GM06990 (cell line): ENCODE measurements around the gene HES5.
A peak's percentile ranks its signal among the peaks of the same experiment; 100 is the strongest.

ENCODE experiments used
- DNase-seq: peaks from one replicate; pipeline ENCODE4 v3.0.0-alpha.2; 2011; ENCODE audit not compliant: insufficient read length; ENCODE audit errors: extremely low read depth
- H3K27me3 ChIP-seq: replicated peaks from 2 replicates; pipeline ENCODE4 v1.6.0; 2011; ENCODE audit warnings: low read length; ENCODE audit not compliant: control insufficient read depth, insufficient read depth
- H3K36me3 ChIP-seq: 2 replicates; pipeline ENCODE4 v1.5.1; 2011; ENCODE audit warnings: low read length; ENCODE audit not compliant: control insufficient read depth, insufficient read depth
- H3K4me3 ChIP-seq: replicated peaks from 2 replicates; pipeline ENCODE4 v1.5.1; 2011; ENCODE audit warnings: low read depth, mild to moderate bottlenecking, control low read depth, low read length
- TF ChIP-seq, protein P1 (sequence below): IDR thresholded peaks from 2 replicates; pipeline ENCODE4 v1.5.1; 2011; ENCODE audit warnings: low read length, control low read depth, mild to moderate bottlenecking, inconsistent platforms; ENCODE audit not compliant: insufficient read depth, poor library complexity, severe bottlenecking

The HES5 gene

DNA sequence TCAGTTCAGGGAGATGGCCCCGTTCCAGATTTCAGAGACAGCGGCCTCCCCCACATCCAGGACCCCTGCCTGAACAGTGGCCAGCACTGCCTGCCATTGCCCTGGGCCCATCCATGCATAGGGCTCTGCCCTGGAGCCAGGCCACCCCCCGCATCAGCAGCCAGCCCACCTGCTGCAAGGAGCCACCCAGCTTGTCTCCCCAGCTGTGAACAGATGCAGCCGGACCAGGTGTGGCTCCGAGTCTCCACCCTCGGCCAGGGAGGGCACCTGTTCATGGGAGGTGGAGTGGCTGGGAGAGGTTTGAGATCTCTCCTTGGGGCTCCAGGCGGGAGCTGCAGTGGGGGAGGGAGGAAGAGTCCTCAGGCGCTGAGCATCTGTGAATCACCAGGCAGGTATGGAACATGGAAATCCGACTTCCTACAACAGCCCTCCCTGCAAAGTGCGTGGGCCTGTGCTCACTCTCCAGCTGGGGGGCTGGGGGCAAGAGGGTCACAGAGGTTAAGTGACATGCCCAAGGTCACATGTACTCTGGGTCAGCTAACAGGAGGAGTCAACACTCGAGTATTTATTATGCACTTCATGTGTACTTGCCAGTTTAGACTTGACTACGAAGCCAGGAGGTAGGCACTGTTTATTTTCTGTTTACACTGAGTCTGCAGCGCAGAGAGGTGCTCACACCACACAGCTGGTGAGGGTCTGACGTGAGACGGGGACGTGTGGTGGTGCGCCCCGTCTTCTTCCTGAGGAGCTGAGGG lies 4.8 kb upstream of the HES5 start:
- no peak for DNase-seq

DNA sequence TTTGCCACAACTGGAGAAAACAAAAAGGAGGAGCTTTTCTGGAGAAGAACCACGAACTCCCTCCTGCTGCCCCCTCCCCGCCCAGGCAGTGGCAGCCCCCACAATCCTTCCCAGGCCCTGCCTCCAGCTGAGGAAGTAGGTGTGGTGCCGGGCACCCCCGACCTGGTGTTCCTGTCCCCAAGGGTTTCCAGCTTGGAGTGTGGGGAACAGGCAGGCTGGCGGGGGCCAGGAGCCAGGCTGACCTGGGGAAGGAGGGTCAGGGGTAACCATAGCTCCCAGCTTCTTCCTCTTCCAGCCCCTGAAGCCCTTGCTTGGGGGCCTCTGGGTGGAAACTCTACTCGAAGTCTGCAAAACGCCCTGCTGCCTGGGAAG lies 4.2 kb upstream of the HES5 start:
- no peak overlapping the region for H3K4me3 ChIP-seq
- peaks cover 2% of the 10 kb centered on the region for H3K27me3 ChIP-seq
- TF ChIP-seq, protein P1, sequence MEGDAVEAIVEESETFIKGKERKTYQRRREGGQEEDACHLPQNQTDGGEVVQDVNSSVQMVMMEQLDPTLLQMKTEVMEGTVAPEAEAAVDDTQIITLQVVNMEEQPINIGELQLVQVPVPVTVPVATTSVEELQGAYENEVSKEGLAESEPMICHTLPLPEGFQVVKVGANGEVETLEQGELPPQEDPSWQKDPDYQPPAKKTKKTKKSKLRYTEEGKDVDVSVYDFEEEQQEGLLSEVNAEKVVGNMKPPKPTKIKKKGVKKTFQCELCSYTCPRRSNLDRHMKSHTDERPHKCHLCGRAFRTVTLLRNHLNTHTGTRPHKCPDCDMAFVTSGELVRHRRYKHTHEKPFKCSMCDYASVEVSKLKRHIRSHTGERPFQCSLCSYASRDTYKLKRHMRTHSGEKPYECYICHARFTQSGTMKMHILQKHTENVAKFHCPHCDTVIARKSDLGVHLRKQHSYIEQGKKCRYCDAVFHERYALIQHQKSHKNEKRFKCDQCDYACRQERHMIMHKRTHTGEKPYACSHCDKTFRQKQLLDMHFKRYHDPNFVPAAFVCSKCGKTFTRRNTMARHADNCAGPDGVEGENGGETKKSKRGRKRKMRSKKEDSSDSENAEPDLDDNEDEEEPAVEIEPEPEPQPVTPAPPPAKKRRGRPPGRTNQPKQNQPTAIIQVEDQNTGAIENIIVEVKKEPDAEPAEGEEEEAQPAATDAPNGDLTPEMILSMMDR, result no peak
- no peak for DNase-seq
- no peaks in the 10 kb centered on the region for H3K36me3 ChIP-seq

More for the DNA sequence above, 4.8 kb upstream of the HES5 start:
- Histone ChIP-seq H3K4me3 (no peak overlapping the region), H3K36me3 (no peaks in the 10 kb centered on the region), H3K27me3 (peaks cover 2% of the 10 kb centered on the region)
- TF ChIP-seq, protein P1, result no peak

DNA sequence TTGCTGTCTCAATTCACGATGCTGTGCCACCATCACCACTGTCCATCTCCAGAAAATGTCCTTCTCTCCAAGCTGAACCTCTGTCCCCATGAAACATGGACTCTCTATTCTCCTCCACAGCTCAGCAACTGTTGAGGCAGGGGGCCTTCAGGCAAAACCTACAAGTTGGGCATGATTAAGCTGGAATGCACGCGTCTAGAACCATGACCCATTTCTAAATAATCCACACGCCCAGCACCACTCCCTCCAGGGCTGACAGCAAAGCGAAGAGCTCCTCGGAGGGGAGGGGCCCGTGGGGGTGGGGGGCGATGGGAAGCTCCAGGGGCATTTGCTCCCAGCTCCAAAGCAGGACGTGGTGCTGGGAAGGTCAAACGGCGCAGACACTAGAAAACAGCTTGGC lies 3.3 kb upstream of the HES5 start:
- Histone ChIP-seq H3K36me3 (no peaks in the 10 kb centered on the region), H3K4me3 (no peak overlapping the region), H3K27me3 (peaks cover 2% of the 10 kb centered on the region)
- no peak for DNase-seq
- TF ChIP-seq, protein P1, result no peak

DNA sequence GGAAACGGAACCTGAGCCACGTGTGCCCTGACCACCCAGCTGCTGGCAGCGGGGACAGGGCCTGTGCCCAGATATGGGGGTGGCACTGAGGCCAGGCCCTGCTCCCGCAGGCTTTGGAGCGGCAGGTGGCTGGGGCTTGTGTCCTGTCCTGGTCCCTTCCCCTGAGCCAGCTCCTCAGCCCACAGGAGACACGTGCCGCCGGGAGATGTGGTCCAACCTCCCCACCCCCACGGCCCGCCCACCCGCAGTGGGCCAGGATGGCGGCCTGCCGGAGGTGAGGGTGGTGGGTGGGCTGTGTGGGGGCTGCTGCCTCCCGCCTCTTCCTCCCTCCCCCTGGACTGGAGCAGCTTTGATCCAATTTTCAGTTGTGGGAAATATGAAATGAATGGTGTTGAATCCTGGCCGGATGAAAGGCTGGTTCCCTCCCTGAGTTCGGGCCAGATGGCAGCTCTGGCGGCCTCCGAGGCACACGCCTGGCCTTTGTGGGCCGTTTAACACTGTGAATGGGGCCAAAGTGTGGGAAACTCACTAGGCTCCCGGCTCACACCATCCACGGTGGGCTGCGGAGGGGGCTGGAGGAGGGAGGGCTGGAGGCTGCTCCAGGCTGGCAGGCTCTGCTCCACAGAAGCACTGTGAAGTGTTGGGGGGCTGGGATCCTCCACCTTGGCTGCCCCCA lies 2.6 kb upstream of the HES5 start:
- TF ChIP-seq, protein P1, result no peak
- Histone ChIP-seq H3K36me3 (no peaks in the 10 kb centered on the region), H3K27me3 (peaks cover 2% of the 10 kb centered on the region), H3K4me3 (no peak overlapping the region)
- no peak for DNase-seq

DNA sequence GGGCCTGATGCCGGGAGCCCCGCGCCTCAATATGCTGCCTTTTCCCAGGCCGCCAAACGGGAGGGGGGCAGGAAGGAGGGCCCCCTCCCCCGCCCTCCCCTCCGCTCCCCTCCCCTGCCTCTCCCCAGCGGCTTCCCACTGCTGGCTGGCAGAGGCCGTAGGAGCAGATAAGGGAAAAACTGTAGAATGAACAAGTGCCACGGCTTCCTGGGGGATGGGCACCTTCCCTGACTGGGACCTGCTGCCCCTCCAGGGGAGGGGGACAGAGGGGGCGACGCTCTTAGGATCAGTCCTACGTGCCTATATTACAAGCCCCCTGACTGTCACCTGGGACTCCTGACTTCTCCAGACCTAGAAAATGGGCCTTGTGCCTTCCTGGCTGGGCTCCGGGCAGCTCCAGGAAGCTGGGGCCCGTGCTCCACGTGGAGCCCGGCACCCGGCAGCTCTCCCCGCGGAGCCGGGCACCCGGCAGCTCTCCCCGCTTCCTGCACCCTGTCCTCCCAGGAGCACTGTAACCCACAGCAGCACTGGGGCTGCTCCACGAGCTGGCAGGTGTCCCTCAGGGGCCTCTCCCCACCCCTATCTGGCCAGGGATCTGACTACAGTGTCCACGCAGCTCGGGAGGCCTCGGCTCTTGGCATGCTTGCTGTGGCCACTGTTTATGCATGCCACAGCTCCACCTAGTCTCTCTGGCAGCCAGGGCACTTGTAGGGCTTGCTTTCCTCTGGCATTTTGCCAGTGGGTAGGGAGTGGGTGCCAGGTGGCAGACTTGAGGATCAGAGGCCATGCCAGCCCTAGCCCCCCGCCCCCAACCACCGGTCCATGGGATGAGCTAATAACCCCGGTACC lies 674 bp upstream of the HES5 start:
- TF ChIP-seq, protein P1, result no peak

More for the DNA sequence above, 674 bp upstream of the HES5 start:
- Histone ChIP-seq H3K27me3 (peaks cover 2% of the 10 kb centered on the region; the same call in 1 of the 2 replicates), H3K4me3 (peak overlapping the region; percentile 14; the same call in 1 of the 2 replicates), H3K36me3 (no peaks in the 10 kb centered on the region)
- no peak for DNase-seq
